GM18870 (cell line): ENCODE results near the gene FAM24B.
A peak's percentile ranks its signal among the peaks of the same experiment; 100 is the strongest.
"Not testable (repeated sequence)": the region's sequence is repeated elsewhere in the genome, so short reads cannot be mapped to it uniquely, and the experiment has no call there.

Source experiments
- ATAC-seq: cut with Tn5 transposase; IDR thresholded peaks from one replicate; pipeline ENCODE4 v1.9.1; 2021; ENCODE audit warnings: moderate library complexity; ENCODE audit not compliant: unreplicated experiment

Gene FAM24B, protein sequence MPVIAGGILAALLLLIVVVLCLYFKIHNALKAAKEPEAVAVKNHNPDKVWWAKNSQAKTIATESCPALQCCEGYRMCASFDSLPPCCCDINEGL

DNA sequence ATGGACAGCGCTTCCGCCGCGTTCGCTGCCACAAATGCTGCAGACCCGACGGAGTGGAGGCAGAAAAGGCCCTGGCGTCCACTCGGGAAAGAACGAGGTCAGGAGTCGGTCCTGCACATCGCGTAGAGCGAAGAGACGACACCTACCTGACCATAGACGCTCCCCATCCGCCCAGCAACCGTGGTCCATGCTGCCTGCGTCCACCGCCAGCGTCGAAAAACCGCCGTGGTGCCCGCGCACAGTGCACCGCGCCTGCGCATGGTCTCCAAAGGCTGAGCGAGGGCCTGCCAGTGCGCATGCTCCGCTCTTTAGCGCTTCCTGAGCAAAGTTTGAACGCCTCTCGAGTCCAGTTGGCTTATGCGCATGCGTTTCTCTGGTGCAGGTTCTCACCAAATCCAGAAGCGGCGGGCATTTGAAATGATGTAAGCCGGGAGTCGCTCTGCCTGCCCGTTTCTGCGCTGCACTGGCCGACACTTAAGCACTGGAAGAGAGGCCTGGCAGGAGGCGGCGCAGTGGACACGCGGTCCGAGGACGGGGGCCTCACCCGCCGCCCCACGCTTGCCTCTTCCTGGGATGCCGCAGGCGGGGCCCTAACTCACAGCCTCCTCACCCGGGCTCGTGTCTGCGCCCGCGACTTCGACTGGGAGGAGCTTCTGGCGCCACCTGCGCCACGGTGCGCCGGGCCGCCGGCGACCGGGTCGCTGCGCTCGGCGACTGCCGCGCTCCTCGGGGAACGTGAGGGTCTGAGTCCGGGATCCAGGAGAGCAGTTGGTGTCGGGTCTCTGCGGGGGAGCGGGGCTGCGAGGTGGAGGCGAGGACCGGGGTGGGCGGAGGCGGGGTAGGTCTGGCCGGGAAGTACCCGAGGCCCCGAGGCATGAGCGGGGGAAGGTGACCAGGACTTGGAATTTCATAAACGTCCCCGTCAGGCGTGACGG is at the start of gene FAM24B:
Gene FAM24B, minus strand, starts transcription at position 243 of the 935 bp plus-strand sequence. CDS start 29,066 bp downstream, outside the sequence.
- ATAC-seq: peak; percentile 78

DNA sequence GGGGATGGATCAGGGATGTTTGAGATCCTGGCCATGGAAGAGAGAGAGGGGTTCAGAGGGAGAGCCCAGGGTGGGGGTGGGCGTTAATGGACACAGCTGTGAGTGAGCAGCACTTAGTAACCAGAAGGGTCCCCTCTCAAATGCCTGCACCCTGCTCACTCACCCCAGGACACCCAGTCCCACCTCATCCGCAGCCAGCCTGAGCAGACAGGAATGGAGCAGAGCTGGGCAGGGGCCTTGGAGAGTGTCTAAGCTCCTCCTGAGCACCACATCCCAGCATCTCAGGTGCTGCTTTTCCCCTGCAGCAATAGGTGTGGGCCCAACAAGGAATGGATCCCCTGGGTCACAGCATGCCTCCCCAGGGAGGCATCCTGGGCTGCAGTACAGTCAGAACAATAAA is 36.3 kb upstream of the FAM24B start:
- no peak for ATAC-seq

DNA sequence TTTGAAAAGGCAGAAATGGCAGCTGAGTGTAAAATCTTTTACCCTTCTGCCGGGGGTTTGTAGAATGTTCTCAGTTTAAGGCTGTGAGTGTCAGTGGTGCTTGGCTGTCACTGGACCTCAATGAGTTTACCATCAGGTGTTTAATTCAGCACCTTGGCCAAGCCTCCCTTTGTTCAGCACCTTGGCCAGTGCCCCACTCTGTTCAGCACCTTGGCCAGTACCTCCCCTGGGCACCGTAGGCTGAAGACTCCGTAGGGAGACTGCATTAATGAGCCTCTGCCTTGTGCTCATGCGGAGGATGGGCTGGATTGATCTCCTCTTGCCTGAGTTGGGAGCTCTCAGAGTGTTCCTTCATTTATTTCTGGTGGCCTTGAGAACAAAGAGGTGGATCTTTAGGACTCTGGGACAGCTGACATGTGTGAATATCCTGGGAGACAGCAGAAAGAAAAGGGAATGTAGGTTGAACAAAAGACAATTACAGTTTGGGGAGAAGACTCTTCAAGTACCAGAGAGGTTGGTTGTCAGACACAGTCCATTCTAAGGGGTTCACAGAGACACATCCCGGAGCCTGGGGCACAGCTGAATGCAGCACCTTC is 32.6 kb upstream of the FAM24B start:
- no peak for ATAC-seq

DNA sequence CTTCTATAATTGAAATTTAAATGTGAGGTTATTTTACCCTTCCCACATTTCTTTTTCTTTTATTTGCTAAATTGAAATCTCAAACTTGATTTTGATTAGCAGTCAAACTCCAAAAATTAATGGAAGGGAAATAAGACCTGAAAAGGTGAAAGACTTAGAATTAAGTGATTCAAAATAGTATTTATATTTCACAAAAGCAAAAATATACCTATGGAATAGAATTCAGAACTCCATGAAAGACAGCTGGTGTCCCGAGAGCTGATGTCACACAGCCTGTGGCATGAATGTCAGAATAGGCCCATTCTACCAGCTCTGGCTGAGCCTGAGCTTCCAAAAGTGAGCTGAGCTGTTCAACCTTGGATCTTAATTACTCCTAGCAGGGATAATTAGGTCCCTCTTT is 30.9 kb upstream of the FAM24B start, which contains the start of gene FAM24A:
Gene FAM24A, plus strand, starts transcription at position 301 of the 400 bp plus-strand sequence. CDS start 1,025 bp downstream, outside the sequence.
- no peak for ATAC-seq

DNA sequence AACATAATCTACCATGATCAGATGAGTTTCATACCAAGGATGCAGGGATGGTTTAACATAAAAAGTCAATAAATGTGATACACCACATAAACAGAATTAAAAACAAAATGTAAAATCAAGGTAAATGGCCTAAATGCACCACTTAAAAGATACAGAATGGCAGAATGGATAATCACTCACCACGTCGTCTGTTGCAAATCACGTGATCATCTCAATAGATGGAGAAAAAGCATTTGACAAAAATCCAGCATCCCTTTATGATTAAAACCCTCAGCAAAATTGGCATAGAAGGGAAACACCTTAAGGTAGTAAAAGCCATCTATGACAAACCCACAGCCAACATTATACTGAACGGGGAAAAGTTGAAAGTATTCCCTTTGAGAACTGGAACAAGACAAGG is 24.5 kb upstream of the FAM24B start:
- ATAC-seq: not testable (repeated sequence)

DNA sequence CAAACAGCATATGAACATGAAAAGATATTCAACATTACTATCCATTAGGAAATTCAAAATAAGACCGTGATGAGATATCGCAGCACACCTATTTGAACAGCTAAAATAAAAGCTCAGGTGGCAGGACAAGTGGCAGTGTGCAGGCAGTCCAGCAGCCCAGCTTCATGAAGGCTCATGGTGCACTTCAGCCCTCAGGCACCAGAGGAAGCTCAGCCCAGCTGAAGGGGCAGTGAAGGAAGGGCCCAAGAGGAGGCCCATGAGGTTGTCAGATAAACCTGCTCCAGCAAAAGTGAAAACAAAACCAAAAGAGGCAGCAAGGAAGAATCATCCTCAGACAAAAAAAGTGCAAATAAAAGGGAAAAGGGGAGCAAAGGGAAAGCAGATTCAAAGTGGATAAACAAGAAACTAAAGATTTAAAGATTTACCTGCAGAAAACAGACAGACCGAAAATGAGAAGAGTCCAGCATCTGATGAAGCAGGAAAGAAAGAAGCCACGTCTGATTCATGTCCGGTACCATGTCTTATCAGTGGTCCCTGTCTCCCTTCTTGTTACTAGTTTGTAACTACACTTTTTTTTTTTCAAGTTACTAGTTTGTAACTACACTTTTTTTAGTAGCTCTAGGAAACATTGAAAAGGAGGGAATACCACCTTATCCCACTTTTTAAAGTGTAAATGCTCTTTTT is 15.0 kb upstream of the FAM24B start:
- no peak for ATAC-seq

DNA sequence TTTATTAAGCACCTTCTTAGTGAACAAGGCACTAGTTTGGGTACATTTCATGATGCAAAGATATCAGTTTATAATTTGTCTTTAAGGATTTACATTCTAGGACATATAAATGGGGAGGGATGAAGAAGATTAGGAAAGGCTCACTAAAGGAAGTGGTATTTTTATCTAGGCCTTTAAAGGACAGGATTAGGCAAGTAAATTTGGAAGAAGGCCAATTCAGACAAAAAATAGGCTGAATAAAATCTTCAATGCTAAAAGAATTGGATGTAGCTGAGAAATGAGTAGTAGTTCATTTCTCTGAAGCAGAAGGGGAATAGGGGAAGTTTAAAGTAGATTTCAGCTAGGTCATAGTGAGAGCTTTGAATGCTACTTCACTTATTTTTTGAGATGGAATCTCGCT is 4.8 kb upstream of the FAM24B start:
- ATAC-seq: no peak

DNA sequence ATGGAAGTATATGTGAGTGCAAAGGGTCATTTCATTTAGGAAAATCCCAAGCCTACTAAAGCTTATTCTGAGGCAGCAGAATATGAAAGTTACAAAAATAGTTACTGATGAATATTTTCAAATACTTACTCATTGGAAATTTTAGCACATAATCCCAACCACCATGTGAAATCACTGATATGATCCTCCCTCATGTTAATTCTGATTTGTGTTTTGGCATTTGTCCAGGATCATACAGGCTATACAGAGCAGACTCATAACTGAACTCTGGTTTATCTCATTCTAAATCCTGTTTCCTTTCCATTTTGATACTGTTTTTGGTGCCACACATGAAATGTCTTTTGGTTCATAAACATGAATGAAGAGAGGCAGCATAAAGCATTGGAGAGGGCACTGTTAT is 3.4 kb upstream of the FAM24B start:
- no peak for ATAC-seq

DNA sequence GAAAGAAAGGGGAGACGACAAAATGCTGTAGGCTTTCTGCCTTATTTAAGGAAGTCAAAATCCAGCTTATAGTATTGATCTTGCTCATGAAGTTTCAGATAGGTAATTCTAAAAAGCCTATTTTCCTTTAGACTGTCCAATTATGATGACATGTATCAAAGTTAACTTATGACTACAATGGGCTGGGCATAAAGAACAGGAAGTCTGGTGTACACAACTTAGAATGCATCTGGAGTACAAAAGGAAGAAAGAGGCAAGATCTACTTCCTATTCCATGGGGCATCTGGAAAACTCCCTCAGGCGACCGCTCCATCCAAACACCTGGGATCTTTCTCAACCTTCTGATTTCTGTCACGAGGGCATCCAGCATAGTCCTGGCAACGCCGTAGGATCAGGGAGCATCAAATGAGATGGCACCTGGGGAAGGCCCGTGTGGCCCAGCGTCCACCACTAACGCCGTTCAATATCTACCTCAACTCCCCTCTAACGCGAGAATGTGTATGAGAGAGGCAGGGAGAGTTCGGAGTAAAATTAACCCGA is 512 bp downstream of the FAM24B start:
- ATAC-seq: no peak

DNA sequence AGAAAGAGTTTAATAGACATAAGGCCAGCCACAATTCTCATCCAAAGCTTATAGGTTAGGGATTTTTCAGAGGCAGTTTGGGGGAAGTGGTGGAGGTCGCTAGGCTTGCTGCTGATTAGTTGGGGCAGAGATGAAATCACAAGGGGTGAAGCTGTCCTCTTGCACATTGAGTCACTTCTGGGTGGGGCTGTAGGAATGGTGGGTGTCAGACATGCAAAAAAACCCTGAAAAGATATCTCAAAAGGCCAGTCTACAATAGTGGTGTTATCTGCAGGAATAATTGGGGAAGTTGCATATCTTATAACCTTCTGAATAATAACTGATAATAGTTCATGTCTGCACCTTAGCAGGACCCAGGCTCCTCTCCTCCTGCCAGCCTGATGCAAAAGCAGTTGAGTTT is 2.1 kb downstream of the FAM24B start:
- ATAC-seq: no peak

DNA sequence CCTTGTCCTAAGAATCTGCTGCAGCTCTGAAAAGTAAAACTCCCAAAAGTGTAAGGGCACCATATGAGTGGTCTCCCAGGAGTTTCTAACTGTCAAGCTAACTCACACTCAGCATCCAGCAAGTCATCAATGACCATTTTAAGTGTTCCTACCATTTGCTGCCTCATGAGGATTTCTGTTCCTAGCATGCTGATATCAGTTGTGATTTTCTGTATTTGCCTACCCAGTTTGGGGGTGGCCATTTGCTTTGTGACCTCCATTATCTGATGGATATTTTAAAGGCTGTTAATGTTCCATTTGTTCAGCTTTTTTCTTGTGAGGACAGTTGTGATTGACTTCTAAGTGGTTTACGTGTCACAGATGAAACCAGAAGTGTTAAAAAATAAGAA is 2.9 kb downstream of the FAM24B start:
- ATAC-seq: no peak

DNA sequence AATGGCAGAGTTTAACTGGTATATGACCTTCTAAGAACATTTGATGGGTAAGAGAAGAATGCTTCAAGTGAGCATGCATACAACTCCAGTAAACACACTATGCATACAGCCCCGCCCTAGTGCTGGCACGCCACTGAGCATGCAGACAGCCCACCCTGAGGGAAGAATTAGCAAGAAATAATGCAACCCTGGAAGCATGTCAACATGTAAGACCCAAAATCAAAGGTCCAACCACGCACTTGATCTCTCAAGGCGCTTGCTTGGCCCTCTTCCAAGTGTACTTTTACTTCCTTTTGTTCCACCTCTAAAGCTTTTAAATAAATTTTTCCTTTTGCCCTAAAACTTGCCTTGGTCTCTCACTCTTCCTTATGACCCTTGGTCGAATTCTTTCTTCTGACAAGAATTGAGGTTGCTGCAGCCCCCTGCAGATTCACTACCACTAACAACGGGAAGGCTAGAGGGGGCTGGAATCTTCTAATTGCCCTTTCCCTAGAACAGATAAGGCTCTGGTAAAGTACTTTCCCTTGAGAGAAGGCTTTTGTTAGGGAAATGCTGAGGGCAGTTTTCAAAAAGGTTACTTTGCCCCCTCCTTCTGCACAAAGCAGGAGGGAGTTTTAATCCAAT is 3.4 kb downstream of the FAM24B start:
- no peak for ATAC-seq

DNA sequence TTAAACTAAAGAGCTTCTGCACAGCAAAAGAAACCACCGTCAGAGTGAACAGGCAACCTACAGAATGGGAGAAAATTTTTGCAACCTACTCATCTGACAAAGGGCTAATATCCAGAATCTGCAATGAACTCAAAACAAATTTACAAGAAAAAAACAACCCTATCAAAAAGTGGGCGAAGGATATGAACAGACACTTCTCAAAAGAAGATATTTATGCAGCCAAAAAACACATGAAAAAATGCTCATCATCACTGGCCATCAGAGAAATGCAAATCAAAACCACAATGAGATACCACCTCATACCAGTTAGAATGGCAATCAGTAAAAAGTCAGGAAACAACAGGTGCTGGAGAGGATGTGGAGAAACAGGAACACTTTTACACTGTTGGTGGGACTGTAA is 7.4 kb downstream of the FAM24B start:
- not testable (repeated sequence) for ATAC-seq

DNA sequence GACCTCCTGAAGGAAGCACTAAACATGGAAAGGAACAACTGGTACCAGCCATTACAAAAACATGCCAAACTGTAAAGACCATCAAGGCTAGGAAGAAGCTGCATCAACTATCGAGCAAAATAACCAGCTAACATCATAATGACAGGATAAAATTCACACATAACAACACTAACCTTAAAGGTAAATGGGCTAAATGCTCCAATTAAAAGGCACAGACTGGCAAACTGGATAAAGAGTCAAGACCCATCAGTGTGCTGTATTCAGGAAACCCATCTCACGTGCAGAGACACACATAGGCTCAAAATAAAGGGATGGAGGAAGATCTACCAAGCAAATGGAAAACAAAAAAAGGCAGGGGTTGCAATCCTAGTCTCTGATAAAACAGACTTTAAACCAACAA is 10.6 kb downstream of the FAM24B start:
- not testable (repeated sequence) for ATAC-seq

DNA sequence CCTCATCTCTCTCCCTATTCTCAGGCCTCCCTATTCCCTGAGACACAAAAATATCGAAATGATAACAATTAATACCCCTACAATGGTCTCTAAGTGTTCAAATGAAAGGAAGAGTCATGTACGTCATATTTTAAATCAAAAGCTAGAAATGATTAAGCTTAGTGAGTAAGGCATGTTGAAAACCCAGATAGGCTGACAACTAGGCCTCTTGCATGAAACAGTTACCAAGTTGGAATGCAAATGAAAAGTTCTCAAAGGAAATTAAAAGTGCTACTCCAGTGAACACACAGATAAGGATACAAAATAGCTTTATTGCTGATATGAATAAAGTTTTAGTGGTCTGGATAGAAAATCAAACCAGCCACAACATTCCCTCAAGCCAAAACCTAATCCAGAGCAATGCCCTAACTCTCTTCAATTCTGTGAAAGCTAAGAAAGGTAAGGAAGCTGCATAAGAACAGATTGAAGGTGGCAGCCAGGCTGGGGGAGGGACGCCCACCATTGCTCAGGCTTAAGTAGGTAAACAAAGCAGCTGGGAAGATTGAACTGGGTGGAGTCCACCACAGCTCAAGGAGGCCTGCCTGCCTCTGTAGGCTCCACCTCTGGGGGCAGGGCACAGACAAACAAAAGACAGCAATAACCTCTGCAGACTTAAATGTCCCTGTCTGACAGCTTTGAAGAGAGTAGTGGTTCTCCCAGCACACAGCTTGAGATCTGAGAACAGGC is 12.5 kb downstream of the FAM24B start:
- not testable (repeated sequence) for ATAC-seq

DNA sequence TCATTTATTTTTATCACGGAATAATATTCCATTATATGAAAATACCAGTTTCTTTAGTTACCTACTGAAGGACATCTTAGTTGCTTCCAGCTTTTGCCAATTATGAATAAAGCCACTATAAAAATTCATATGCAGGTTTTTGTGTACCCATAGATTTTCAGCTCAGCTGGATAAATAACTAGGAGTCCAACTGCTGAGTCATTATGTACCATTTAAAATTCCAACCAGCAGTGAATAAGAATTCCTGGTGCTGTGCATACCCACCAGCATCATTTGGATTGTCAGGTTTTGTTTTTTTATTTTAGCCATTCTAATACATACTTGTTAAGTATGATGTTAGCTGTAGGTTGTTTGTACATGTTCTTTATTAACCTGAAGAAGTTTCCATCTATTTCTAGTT is 14.5 kb downstream of the FAM24B start:
- no peak for ATAC-seq

DNA sequence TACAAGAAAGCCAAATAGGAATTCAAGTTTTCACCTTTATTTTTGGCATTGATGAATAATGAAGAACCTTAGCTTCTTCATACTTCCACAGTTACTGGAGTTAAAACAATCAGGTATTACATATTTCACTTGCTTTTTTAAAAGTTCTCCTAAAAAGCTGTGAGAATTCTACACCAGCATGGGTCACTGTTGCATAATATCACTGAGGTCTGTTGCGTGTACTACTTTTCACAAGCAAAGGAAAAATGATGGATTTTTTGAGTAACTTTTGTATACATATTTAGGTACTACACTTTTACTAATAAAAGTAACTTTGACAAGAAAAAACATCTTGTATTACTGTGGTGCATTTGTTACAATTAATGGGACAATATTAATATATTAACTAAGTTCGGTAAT is 15.2 kb downstream of the FAM24B start:
- no peak for ATAC-seq

DNA sequence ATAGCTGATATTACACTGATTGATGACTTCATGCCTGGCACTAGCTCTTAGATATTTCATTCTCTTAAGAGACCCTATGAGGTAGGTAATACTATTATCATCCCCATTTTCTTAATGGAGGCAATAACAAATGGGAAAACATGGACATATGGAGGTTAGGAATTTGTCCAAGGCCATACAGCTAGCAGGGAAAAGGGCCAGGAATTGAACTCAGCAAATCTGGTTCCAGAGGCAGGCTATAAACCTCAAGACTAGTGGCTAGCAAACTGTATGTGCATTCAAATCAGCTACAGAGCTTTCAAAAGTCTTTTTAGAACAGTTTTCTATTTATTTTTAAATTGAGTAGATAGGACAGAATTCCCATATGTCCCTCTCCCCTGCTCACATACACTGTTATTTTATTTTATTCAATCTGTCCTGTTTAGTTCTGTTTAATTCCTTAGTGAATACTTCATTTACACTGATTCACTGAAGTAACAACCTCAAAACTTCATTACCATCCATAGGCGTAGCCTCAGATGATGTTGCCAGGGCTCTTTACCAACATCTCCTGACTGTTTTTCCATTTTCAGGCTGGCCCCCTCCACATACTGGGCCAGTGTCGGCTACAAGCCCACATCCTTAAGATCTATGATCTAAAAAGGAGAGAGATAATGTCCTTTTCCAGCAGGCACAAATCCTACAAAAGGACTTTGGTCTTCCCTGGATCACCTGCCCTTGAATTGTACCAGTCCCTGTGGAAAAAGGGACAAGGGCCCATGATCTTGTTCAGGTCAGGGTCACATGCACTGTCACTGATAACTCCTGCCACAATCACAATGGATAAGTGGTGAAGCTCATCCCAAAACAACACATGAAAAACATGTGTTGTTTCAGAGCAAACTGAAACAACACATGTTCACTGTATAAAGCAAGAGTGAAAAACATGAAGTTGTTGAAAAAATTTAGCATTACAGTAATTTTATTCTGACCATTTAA is 15.9 kb downstream of the FAM24B start:
- no peak for ATAC-seq

DNA sequence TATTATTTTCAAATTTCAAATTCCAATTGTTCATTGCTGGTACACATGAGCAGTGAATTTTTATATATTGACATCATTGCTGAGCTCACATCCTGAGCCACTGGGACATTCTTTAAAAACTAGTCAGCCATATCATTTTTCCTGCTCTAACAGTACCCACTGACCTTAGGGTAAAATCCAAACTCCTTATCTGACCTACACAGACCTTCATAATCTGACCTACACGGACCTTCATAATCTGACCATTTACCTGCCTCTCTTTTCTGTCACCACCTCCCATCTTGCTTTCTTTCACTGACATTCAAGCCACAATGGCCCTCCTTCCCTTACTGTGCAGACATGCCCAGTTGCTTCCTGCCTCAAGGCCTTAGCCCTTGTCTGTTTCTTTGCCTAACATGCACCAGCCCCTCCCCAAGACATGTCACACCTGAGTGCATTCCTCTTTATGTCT is 17.6 kb downstream of the FAM24B start:
- ATAC-seq: no peak
